Fibroblast of skin of right quadriceps (primary cell): Measurements from ENCODE around the gene METTL13.
"Not testable (repeated sequence)": the region's sequence is repeated elsewhere in the genome, so short reads cannot be mapped to it uniquely, and the experiment has no call there.

ENCODE experiments used
- DNase-seq: peaks from one replicate; pipeline ENCODE4 v3.0.0-alpha.2; 2013

METTL13 gene

GRCh38 chr1:171769171-171769570, 12.3 kb upstream of the METTL13 start:
- DNase-seq: peak; percentile 7

- no peak for DNase-seq
These were observed 11.7 kb upstream of the METTL13 start for GRCh38 chr1:171769754-171770153.

- no peak for DNase-seq
These were observed 9.1 kb upstream of the METTL13 start for GRCh38 chr1:171772312-171772711.

- no peak for DNase-seq
These were observed 781 bp upstream of the METTL13 start for GRCh38 chr1:171780583-171781175.

- DNase-seq: no peak
These were observed 2.5 kb downstream of the METTL13 start for GRCh38 chr1:171783816-171784530.

GRCh38 chr1:171784784-171785183, 3.3 kb downstream of the METTL13 start:
- DNase-seq: no peak

GRCh38 chr1:171785766-171786165, 4.3 kb downstream of the METTL13 start:
- DNase-seq: no peak

GRCh38 chr1:171786534-171786933, 5.1 kb downstream of the METTL13 start:
- no peak for DNase-seq

- DNase-seq: no peak
These were observed 6.4 kb downstream of the METTL13 start for GRCh38 chr1:171787686-171788480.

- peak; percentile 38 for DNase-seq
These were observed 7.2 kb downstream of the METTL13 start for GRCh38 chr1:171788696-171789095.

GRCh38 chr1:171790318-171790717, 8.9 kb downstream of the METTL13 start:
- no peak for DNase-seq

- no peak for DNase-seq
These were observed 11.4 kb downstream of the METTL13 start for GRCh38 chr1:171792656-171793369.

GRCh38 chr1:171793636-171794035, 12.2 kb downstream of the METTL13 start:
- no peak for DNase-seq

- peak; percentile 78 for DNase-seq
These were observed 12.6 kb downstream of the METTL13 start for GRCh38 chr1:171794085-171794484.

GRCh38 chr1:171796592-171796991, 15.1 kb downstream of the METTL13 start:
- no peak for DNase-seq

- DNase-seq: no peak
These were observed 16.9 kb downstream of the METTL13 start for GRCh38 chr1:171798311-171798710.

GRCh38 chr1:171798765-171799164, 17.3 kb downstream of the METTL13 start:
- DNase-seq: no peak

- DNase-seq: peak; percentile 9
These were observed 17.7 kb downstream of the METTL13 start for GRCh38 chr1:171799166-171799565.

GRCh38 chr1:171799698-171800097, 18.2 kb downstream of the METTL13 start:
- not testable (repeated sequence) for DNase-seq

GRCh38 chr1:171800342-171800741, 18.9 kb downstream of the METTL13 start:
- DNase-seq: no peak

GRCh38 chr1:171800851-171801250, 19.4 kb downstream of the METTL13 start:
- DNase-seq: no peak

GRCh38 chr1:171801487-171801891, 20.0 kb downstream of the METTL13 start:
- DNase-seq: peak; percentile 39

- no peak for DNase-seq
These were observed 20.7 kb downstream of the METTL13 start for GRCh38 chr1:171802207-171802606.
